ENCODE data around the gene TCAIM. TPM values are rescaled to one million over a fixed set of nuclear protein-coding genes. Genes with fewer than 3 reads are reported as not detected.

Gene TCAIM
- 22.9 and 27.6 TPM in 2 replicates for total RNA-seq (2014; rRNA removed; shearing (Covaris generic))

- DNase-seq (ENCODE audit: low spot score) = peak; percentile 96
Measured at GRCh38 chr3:44338010-44338827, at the start of gene TCAIM. Gene TCAIM (plus strand): TSS chr3:44338766. CDS start chr3:44354783, 16,017 bp downstream.

GRCh38 chr3:44289882-44290462 lies 48.6 kb upstream of the TCAIM start:
- DNase-seq (ENCODE audit: low spot score) = no peak

GRCh38 chr3:44292276-44292675 lies 46.3 kb upstream of the TCAIM start:
- no peak for DNase-seq (ENCODE audit: low spot score)

- DNase-seq (ENCODE audit: low spot score) = no peak
Measured at GRCh38 chr3:44292947-44293346, 45.6 kb upstream of the TCAIM start.

- no peak for DNase-seq (ENCODE audit: low spot score)
Measured at GRCh38 chr3:44297255-44297654, 41.3 kb upstream of the TCAIM start.

GRCh38 chr3:44301746-44302145 lies 36.8 kb upstream of the TCAIM start:
- DNase-seq (ENCODE audit: low spot score) = no peak

GRCh38 chr3:44309500-44309899 lies 29.1 kb upstream of the TCAIM start:
- DNase-seq (ENCODE audit: low spot score) = no peak

- DNase-seq (ENCODE audit: low spot score) = no peak
Measured at GRCh38 chr3:44318891-44319311, 19.7 kb upstream of the TCAIM start.

GRCh38 chr3:44321335-44321734 lies 17.2 kb upstream of the TCAIM start:
- no peak for DNase-seq (ENCODE audit: low spot score)

GRCh38 chr3:44323341-44323955 lies 15.1 kb upstream of the TCAIM start:
- DNase-seq (ENCODE audit: low spot score) = peak; percentile 37

GRCh38 chr3:44324584-44324983 lies 14.0 kb upstream of the TCAIM start:
- no peak for DNase-seq (ENCODE audit: low spot score)

- DNase-seq (ENCODE audit: low spot score) = peak; percentile 25
Measured at GRCh38 chr3:44326019-44326418, 12.5 kb upstream of the TCAIM start.

- no peak for DNase-seq (ENCODE audit: low spot score)
Measured at GRCh38 chr3:44326515-44326914, 12.1 kb upstream of the TCAIM start.

GRCh38 chr3:44329946-44330345 lies 8.6 kb upstream of the TCAIM start:
- no peak for DNase-seq (ENCODE audit: low spot score)

GRCh38 chr3:44330444-44330843 lies 8.1 kb upstream of the TCAIM start:
- no peak for DNase-seq (ENCODE audit: low spot score)

GRCh38 chr3:44334326-44334725 lies 4.2 kb upstream of the TCAIM start:
- DNase-seq (ENCODE audit: low spot score) = no peak

GRCh38 chr3:44337248-44337785 lies 1.2 kb upstream of the TCAIM start:
- no peak for DNase-seq (ENCODE audit: low spot score)

GRCh38 chr3:44338828-44339127 lies 212 bp downstream of the TCAIM start:
- DNase-seq (ENCODE audit: low spot score) = no peak

- no peak for DNase-seq (ENCODE audit: low spot score)
Measured at GRCh38 chr3:44339181-44340057, 853 bp downstream of the TCAIM start.

GRCh38 chr3:44340058-44340395 lies 1.5 kb downstream of the TCAIM start:
- DNase-seq (ENCODE audit: low spot score) = no peak

GRCh38 chr3:44342176-44342790 lies 3.7 kb downstream of the TCAIM start:
- DNase-seq (ENCODE audit: low spot score) = peak; percentile 23

Measured in A172 (cell line).